ENCODE measurements around the gene FGGY. TPM values are rescaled to one million over a fixed set of nuclear protein-coding genes. Genes with fewer than 3 reads are reported as not detected.
A peak's percentile ranks its signal among the peaks of the same experiment; 100 is the strongest.

FGGY gene
- total RNA-seq, 1 experiment from 2014 or later: 12.0 TPM

- TF ChIP-seq ATF2 (CRISPR knock-in tag; IDR thresholded peaks at IDR 0.05; ENCODE audit: borderline replicate concordance, low read depth): no peak
- no peak for TF ChIP-seq MAX (CRISPR knock-in tag; IDR thresholded peaks at IDR 0.05)
- TF ChIP-seq JAZF1 (CRISPR knock-in tag; IDR thresholded peaks at IDR 0.05): no peak
Observed at GRCh38 chr1:59674595-59674994, 377.7 kb downstream of the FGGY start (continued).

GRCh38 chr1:59675936-59676335 lies 379.0 kb downstream of the FGGY start:
- peaks cover 68% of the 10 kb centered on the region for H3K4me1 Mint-ChIP-seq
- DNase-seq (ENCODE audit: low spot score) (no peak), ATAC-seq (no peak)
- H3K27me3 Mint-ChIP-seq (ENCODE audit: low read depth): no peaks in the 10 kb centered on the region
- H3K4me3 Mint-ChIP-seq: no peak overlapping the region
- H3K27ac Mint-ChIP-seq: no peak overlapping the region
- H3K36me3 Mint-ChIP-seq: no peaks in the 10 kb centered on the region
- TF ChIP-seq NFATC4 (CRISPR knock-in tag; IDR thresholded peaks at IDR 0.05): no peak
- ChIA-PET CTCF (no interaction called here), POLR2A (no interaction called here)
- H3K9me3 Mint-ChIP-seq: no peaks in the 10 kb centered on the region

- ChIA-PET POLR2A (no interaction called here), CTCF (interaction anchor here (1.0 kb wide), 1 partner anchor 20 kb away, joined by 7 read pairs; no protein-coding TSS in a partner anchor)
- peaks cover 57% of the 10 kb centered on the region for H3K4me1 Mint-ChIP-seq
- TF ChIP-seq CTCF (IDR thresholded peaks at IDR 0.05): no peak
- no peak for TF ChIP-seq ZNF219 (CRISPR knock-in tag; IDR thresholded peaks at IDR 0.05; ENCODE audit: borderline replicate concordance)
- no peak for TF ChIP-seq SP1 (CRISPR knock-in tag; conservative IDR thresholded peaks at IDR 0.05)
- TF ChIP-seq ZNF512 (CRISPR knock-in tag; IDR thresholded peaks at IDR 0.05; ENCODE audit: borderline replicate concordance): no peak
- TF ChIP-seq ZNF232 (CRISPR knock-in tag; IDR thresholded peaks at IDR 0.05): no peak
- no peak for TF ChIP-seq OVOL2 (CRISPR knock-in tag; IDR thresholded peaks at IDR 0.05; ENCODE audit: borderline replicate concordance)
- TF ChIP-seq CDX4 (CRISPR knock-in tag; IDR thresholded peaks at IDR 0.05; ENCODE audit: borderline replicate concordance): no peak
- no peak for TF ChIP-seq ARID4B (CRISPR knock-in tag; IDR thresholded peaks at IDR 0.05; ENCODE audit: borderline replicate concordance)
- no peak for TF ChIP-seq SOX15 (CRISPR knock-in tag; IDR thresholded peaks at IDR 0.05)
- ATAC-seq (peak; percentile 78), DNase-seq (ENCODE audit: low spot score) (no peak)
- no peaks in the 10 kb centered on the region for H3K9me3 Mint-ChIP-seq
- no peaks in the 10 kb centered on the region for H3K36me3 Mint-ChIP-seq
- no peak overlapping the region for H3K27ac Mint-ChIP-seq
- H3K27me3 Mint-ChIP-seq (ENCODE audit: low read depth): no peaks in the 10 kb centered on the region
- H3K4me3 Mint-ChIP-seq: no peak overlapping the region
Observed at GRCh38 chr1:59678040-59678439, 381.1 kb downstream of the FGGY start.

Data from WTC11 (cell line).